GM21390 (cell line): ENCODE measurements around the gene FAM174C.
"Not testable (repeated sequence)": the region's sequence is repeated elsewhere in the genome, so short reads cannot be mapped to it uniquely, and the experiment has no call there.

Experiments used
- ATAC-seq: cut with Tn5 transposase; IDR thresholded peaks from one replicate; pipeline ENCODE4 v1.9.1; 2021; ENCODE audit not compliant: unreplicated experiment

The FAM174C gene

GRCh38 chr19:1296078-1296477, 20.7 kb downstream of the FAM174C start:
- no peak for ATAC-seq

GRCh38 chr19:1296575-1297271, 21.4 kb downstream of the FAM174C start:
- ATAC-seq, result no peak

- ATAC-seq, result no peak
Measured at GRCh38 chr19:1298235-1298634, 22.9 kb downstream of the FAM174C start.

- no peak for ATAC-seq
Measured at GRCh38 chr19:1299801-1300200, 24.5 kb downstream of the FAM174C start.

GRCh38 chr19:1300744-1301490, 25.6 kb downstream of the FAM174C start:
- no peak for ATAC-seq

- ATAC-seq, result no peak
Measured at GRCh38 chr19:1302533-1303239, 27.4 kb downstream of the FAM174C start.

- no peak for ATAC-seq
Measured at GRCh38 chr19:1304197-1304924, 29.0 kb downstream of the FAM174C start.

- ATAC-seq, result not testable (repeated sequence)
Measured at GRCh38 chr19:1305354-1305753, 30.0 kb downstream of the FAM174C start.

- no peak for ATAC-seq
Measured at GRCh38 chr19:1307320-1307719, 32.0 kb downstream of the FAM174C start.

- ATAC-seq, result no peak
Measured at GRCh38 chr19:1307755-1308303, 32.5 kb downstream of the FAM174C start.

GRCh38 chr19:1308718-1309117, 33.4 kb downstream of the FAM174C start:
- ATAC-seq, result no peak

GRCh38 chr19:1309977-1310852, 34.9 kb downstream of the FAM174C start:
- no peak for ATAC-seq

- no peak for ATAC-seq
Measured at GRCh38 chr19:1310853-1311180, 35.5 kb downstream of the FAM174C start.

GRCh38 chr19:1311543-1312091, 36.3 kb downstream of the FAM174C start:
- no peak for ATAC-seq

GRCh38 chr19:1312767-1313694, 37.7 kb downstream of the FAM174C start:
- no peak for ATAC-seq

- no peak for ATAC-seq
Measured at GRCh38 chr19:1313695-1314613, 38.6 kb downstream of the FAM174C start.

- ATAC-seq, result no peak
Measured at GRCh38 chr19:1315470-1316166, 40.3 kb downstream of the FAM174C start.
